ENCODE data around the gene DENND2D. TPM values are rescaled to one million over a fixed set of nuclear protein-coding genes. Genes with fewer than 3 reads are reported as not detected.

The DENND2D gene
- total and polyA plus RNA-seq, 4 experiments from 2014 or later = 125 to 284 (median 252) TPM

GRCh38 chr1:111157431-111157830 is 43.0 kb downstream of the DENND2D start:
- ChIA-PET POLR2A (ENCODE audit: partially characterized antibody) (no interaction called here), CTCF (ENCODE audit: partially characterized antibody) (no interaction called here)
- intact Hi-C loops (cut with micrococcal nuclease) = no loop called here
- Histone ChIP-seq H3K4me1 (ENCODE audit: insufficient read depth, low read length) (peaks cover 16% of the 10 kb centered on the region), H3K4me3 (ENCODE audit: low read length in 2 of 2) (no peak overlapping the region), H3K27me3 (ENCODE audit: insufficient read depth, low read length) (no peaks in the 10 kb centered on the region), H3K36me3 (ENCODE audit: insufficient read depth, low read length) (peaks cover 12% of the 10 kb centered on the region), H3K27ac (ENCODE audit: low read depth, low read length) (no peak overlapping the region), H3K9me3 (ENCODE audit: control insufficient read depth in 1 of 2, low read length in 2 of 2) (no peaks in the 10 kb centered on the region)
- Mint-ChIP-seq H3K27me3 (no peaks in the 10 kb centered on the region), H3K36me3 (peaks cover 56 to 68% of the 10 kb centered on the region in 2 donors), H3K27ac (no peak overlapping the region), H3K4me3 (no peak overlapping the region), H3K9me3 (peaks cover 0 to 2% (median 0%) of the 10 kb centered on the region in 8 donors), H3K4me1 (peaks cover 32 to 49% (median 40%) of the 10 kb centered on the region in 4 donors)
- no peak for DNase-seq

GRCh38 chr1:111154021-111154999 is 46.1 kb downstream of the DENND2D start:
- intact Hi-C loops (cut with micrococcal nuclease) = no loop called here
- ChIA-PET POLR2A (ENCODE audit: partially characterized antibody) (interaction anchor here (1.0 to 1.8 kb wide), 2 partner anchors 27 to 33 kb away, joined by 3 to 4 read pairs; no protein-coding TSS in a partner anchor), CTCF (ENCODE audit: partially characterized antibody) (interaction anchor here (0.9 kb wide), 1 partner anchor 179 kb away, joined by 3 read pairs; no protein-coding TSS in a partner anchor)
- Histone ChIP-seq H3K27ac (ENCODE audit: low read depth, low read length) (no peak overlapping the region), H3K9me3 (ENCODE audit: control insufficient read depth in 1 of 2, low read length in 2 of 2) (no peaks in the 10 kb centered on the region), H3K4me1 (ENCODE audit: insufficient read depth, low read length) (peaks cover 38% of the 10 kb centered on the region), H3K36me3 (ENCODE audit: insufficient read depth, low read length) (peaks cover 6% of the 10 kb centered on the region), H3K4me3 (ENCODE audit: low read length in 2 of 2) (no peak overlapping the region), H3K27me3 (ENCODE audit: insufficient read depth, low read length) (no peaks in the 10 kb centered on the region)
- peaks cover 0 to 2% (median 0%) of the 10 kb centered on the region in 8 donors for H3K9me3 Mint-ChIP-seq
- DNase-seq = no peak
- peaks cover 48 to 65% (median 58%) of the 10 kb centered on the region in 4 donors for H3K4me1 Mint-ChIP-seq
- H3K27ac Mint-ChIP-seq = peak overlapping the region in 1 of 7 donors; percentile 55
- H3K27me3 Mint-ChIP-seq = no peaks in the 10 kb centered on the region
- H3K36me3 Mint-ChIP-seq = peaks cover 68 to 70% of the 10 kb centered on the region in 2 donors
- H3K4me3 Mint-ChIP-seq = peak overlapping the region in 1 of 8 donors; percentile 57

- Mint-ChIP-seq H3K4me3 (peak overlapping the region in 6 of 8 donors; percentile 2 to 41 (median 20)), H3K36me3 (peaks cover 76 to 77% of the 10 kb centered on the region in 2 donors), H3K9me3 (peaks cover 0 to 2% (median 0%) of the 10 kb centered on the region in 8 donors), H3K4me1 (peaks cover 51 to 81% (median 70%) of the 10 kb centered on the region in 4 donors), H3K27ac (peak overlapping the region in 3 of 7 donors; percentile 15 to 75 (median 53)), H3K27me3 (no peaks in the 10 kb centered on the region)
- intact Hi-C loops (cut with micrococcal nuclease) = no loop called here
- H3K9me3 ChIP-seq (ENCODE audit: control insufficient read depth in 1 of 2, low read length in 2 of 2) = no peaks in the 10 kb centered on the region
- H3K27ac ChIP-seq (ENCODE audit: low read depth, low read length) = no peak overlapping the region
- no peak for DNase-seq
- H3K4me1 ChIP-seq (ENCODE audit: insufficient read depth, low read length) = peaks cover 57% of the 10 kb centered on the region
- POLR2A ChIA-PET (ENCODE audit: partially characterized antibody) = interaction anchor here (1.0 kb wide), 1 partner anchor 64 kb away, joined by 3 read pairs; no protein-coding TSS in a partner anchor
- H3K4me3 ChIP-seq (ENCODE audit: low read length in 2 of 2) = no peak overlapping the region
- H3K36me3 ChIP-seq (ENCODE audit: insufficient read depth, low read length) = peaks cover 11% of the 10 kb centered on the region
- no peaks in the 10 kb centered on the region for H3K27me3 ChIP-seq (ENCODE audit: insufficient read depth, low read length)
- CTCF ChIA-PET (ENCODE audit: partially characterized antibody) = no interaction called here
Measured at GRCh38 chr1:111151838-111152237, 48.6 kb downstream of the DENND2D start.

GRCh38 chr1:111148376-111148881 is 52.0 kb downstream of the DENND2D start:
- H3K4me3 ChIP-seq (ENCODE audit: low read length in 2 of 2) = no peak overlapping the region
- Mint-ChIP-seq H3K27me3 (no peaks in the 10 kb centered on the region), H3K27ac (peak overlapping the region in 2 of 7 donors; percentile 48 to 57), H3K36me3 (peaks cover 60 to 62% of the 10 kb centered on the region in 2 donors), H3K4me3 (no peak overlapping the region), H3K9me3 (no peaks in the 10 kb centered on the region), H3K4me1 (peaks cover 53 to 76% (median 67%) of the 10 kb centered on the region in 4 donors)
- H3K36me3 ChIP-seq (ENCODE audit: insufficient read depth, low read length) = peaks cover 11% of the 10 kb centered on the region
- DNase-seq = no peak
- peaks cover 63% of the 10 kb centered on the region for H3K4me1 ChIP-seq (ENCODE audit: insufficient read depth, low read length)
- POLR2A ChIA-PET (ENCODE audit: partially characterized antibody) = interaction anchor here (1.3 kb wide), 1 partner anchor 11 kb away, joined by 3 read pairs; no protein-coding TSS in a partner anchor
- CTCF ChIA-PET (ENCODE audit: partially characterized antibody) = no interaction called here
- intact Hi-C loops (cut with micrococcal nuclease) = no loop called here
- H3K9me3 ChIP-seq (ENCODE audit: control insufficient read depth in 1 of 2, low read length in 2 of 2) = no peaks in the 10 kb centered on the region
- H3K27ac ChIP-seq (ENCODE audit: low read depth, low read length) = no peak overlapping the region
- H3K27me3 ChIP-seq (ENCODE audit: insufficient read depth, low read length) = no peaks in the 10 kb centered on the region

- no peaks in the 10 kb centered on the region for H3K9me3 ChIP-seq (ENCODE audit: control insufficient read depth in 1 of 2, low read length in 2 of 2)
- POLR2A ChIA-PET (ENCODE audit: partially characterized antibody) = interaction anchor here (1.3 kb wide), 1 partner anchor 12 kb away, joined by 3 read pairs; no protein-coding TSS in a partner anchor
- Mint-ChIP-seq H3K4me3 (no peak overlapping the region), H3K36me3 (peaks cover 55 to 60% of the 10 kb centered on the region in 2 donors), H3K27ac (peak overlapping the region in 1 of 7 donors; percentile 29), H3K4me1 (peaks cover 53 to 75% (median 67%) of the 10 kb centered on the region in 4 donors), H3K9me3 (peaks cover 0 to 2% (median 0%) of the 10 kb centered on the region in 8 donors), H3K27me3 (no peaks in the 10 kb centered on the region)
- H3K27ac ChIP-seq (ENCODE audit: low read depth, low read length) = no peak overlapping the region
- intact Hi-C loops (cut with micrococcal nuclease) = no loop called here
- peaks cover 11% of the 10 kb centered on the region for H3K36me3 ChIP-seq (ENCODE audit: insufficient read depth, low read length)
- no peak overlapping the region for H3K4me3 ChIP-seq (ENCODE audit: low read length in 2 of 2)
- DNase-seq = no peak
- peaks cover 62% of the 10 kb centered on the region for H3K4me1 ChIP-seq (ENCODE audit: insufficient read depth, low read length)
- CTCF ChIA-PET (ENCODE audit: partially characterized antibody) = no interaction called here
- no peaks in the 10 kb centered on the region for H3K27me3 ChIP-seq (ENCODE audit: insufficient read depth, low read length)
Measured at GRCh38 chr1:111147948-111148347, 52.5 kb downstream of the DENND2D start.

- Histone ChIP-seq H3K4me1 (ENCODE audit: insufficient read depth, low read length) (peaks cover 66% of the 10 kb centered on the region), H3K4me3 (ENCODE audit: low read length in 2 of 2) (no peak overlapping the region), H3K36me3 (ENCODE audit: insufficient read depth, low read length) (peaks cover 11% of the 10 kb centered on the region), H3K27me3 (ENCODE audit: insufficient read depth, low read length) (no peaks in the 10 kb centered on the region), H3K27ac (ENCODE audit: low read depth, low read length) (no peak overlapping the region), H3K9me3 (ENCODE audit: control insufficient read depth in 1 of 2, low read length in 2 of 2) (no peaks in the 10 kb centered on the region)
- intact Hi-C loops (cut with micrococcal nuclease) = no loop called here
- POLR2A ChIA-PET (ENCODE audit: partially characterized antibody) = interaction anchor here (0.7 kb wide), 1 partner anchor 47 kb away, joined by 3 read pairs; no protein-coding TSS in a partner anchor
- no peaks in the 10 kb centered on the region for H3K27me3 Mint-ChIP-seq
- H3K27ac Mint-ChIP-seq = peak overlapping the region in 4 of 7 donors; percentile 6 to 58 (median 12)
- peaks cover 48 to 75% (median 65%) of the 10 kb centered on the region in 4 donors for H3K4me1 Mint-ChIP-seq
- DNase-seq = no peak
- H3K9me3 Mint-ChIP-seq = peaks cover 0 to 2% (median 0%) of the 10 kb centered on the region in 8 donors
- peak overlapping the region in 3 of 8 donors; percentile 2 to 59 (median 12) for H3K4me3 Mint-ChIP-seq
- peaks cover 41 to 45% of the 10 kb centered on the region in 2 donors for H3K36me3 Mint-ChIP-seq
- CTCF ChIA-PET (ENCODE audit: partially characterized antibody) = no interaction called here
Measured at GRCh38 chr1:111145963-111146768, 54.3 kb downstream of the DENND2D start.
